ENCODE measurements around the gene HYI.

The HYI gene

GRCh38 chr1:43444151-43444828, 9.4 kb downstream of the HYI start:
- DNase-seq = no peak

- no peak for DNase-seq
Measured at GRCh38 chr1:43443197-43443946, 10.4 kb downstream of the HYI start.

GRCh38 chr1:43442756-43443155, 11.0 kb downstream of the HYI start:
- DNase-seq = no peak

GRCh38 chr1:43441894-43442637, 11.7 kb downstream of the HYI start:
- no peak for DNase-seq

- no peak for DNase-seq
Measured at GRCh38 chr1:43441166-43441893, 12.4 kb downstream of the HYI start.

GRCh38 chr1:43440358-43440757, 13.4 kb downstream of the HYI start:
- no peak for DNase-seq

GRCh38 chr1:43439781-43440180, 13.9 kb downstream of the HYI start:
- no peak for DNase-seq

- no peak for DNase-seq
Measured at GRCh38 chr1:43438953-43439581, 14.7 kb downstream of the HYI start.

GRCh38 chr1:43438576-43438952, 15.2 kb downstream of the HYI start:
- no peak for DNase-seq

GRCh38 chr1:43438006-43438405, 15.7 kb downstream of the HYI start:
- DNase-seq = no peak

GRCh38 chr1:43437031-43437973, 16.4 kb downstream of the HYI start:
- DNase-seq = no peak

- no peak for DNase-seq
Measured at GRCh38 chr1:43436371-43436770, 17.4 kb downstream of the HYI start.

- no peak for DNase-seq
Measured at GRCh38 chr1:43435146-43436145, 18.3 kb downstream of the HYI start.

GRCh38 chr1:43434256-43434655, 19.5 kb downstream of the HYI start:
- no peak for DNase-seq

GRCh38 chr1:43432907-43433306, 20.8 kb downstream of the HYI start:
- no peak for DNase-seq

- DNase-seq = no peak
Measured at GRCh38 chr1:43432171-43432860, 21.4 kb downstream of the HYI start.

GRCh38 chr1:43431676-43432075, 22.1 kb downstream of the HYI start:
- DNase-seq = no peak

- DNase-seq = no peak
Measured at GRCh38 chr1:43430831-43431230, 22.9 kb downstream of the HYI start.

GRCh38 chr1:43427941-43428340, 25.8 kb downstream of the HYI start:
- DNase-seq = no peak

- DNase-seq = no peak
Measured at GRCh38 chr1:43427524-43427923, 26.2 kb downstream of the HYI start.

Measured in NCI-H748 treated with DMSO at 0.1 percent for 48 hours (cell line).